C1 segment of cervical spinal cord (tissue), 14 donors: ENCODE results near the gene FRMPD4.
"Not testable (repeated sequence)": the region's sequence is repeated elsewhere in the genome, so short reads cannot be mapped to it uniquely, and the experiment has no call there.

ENCODE experiments used
- DNase-seq, 14 donors: peaks; one replicate each; lab custom pipeline; 2025; lab: John Stamatoyannopoulos, UW

The FRMPD4 gene

DNA sequence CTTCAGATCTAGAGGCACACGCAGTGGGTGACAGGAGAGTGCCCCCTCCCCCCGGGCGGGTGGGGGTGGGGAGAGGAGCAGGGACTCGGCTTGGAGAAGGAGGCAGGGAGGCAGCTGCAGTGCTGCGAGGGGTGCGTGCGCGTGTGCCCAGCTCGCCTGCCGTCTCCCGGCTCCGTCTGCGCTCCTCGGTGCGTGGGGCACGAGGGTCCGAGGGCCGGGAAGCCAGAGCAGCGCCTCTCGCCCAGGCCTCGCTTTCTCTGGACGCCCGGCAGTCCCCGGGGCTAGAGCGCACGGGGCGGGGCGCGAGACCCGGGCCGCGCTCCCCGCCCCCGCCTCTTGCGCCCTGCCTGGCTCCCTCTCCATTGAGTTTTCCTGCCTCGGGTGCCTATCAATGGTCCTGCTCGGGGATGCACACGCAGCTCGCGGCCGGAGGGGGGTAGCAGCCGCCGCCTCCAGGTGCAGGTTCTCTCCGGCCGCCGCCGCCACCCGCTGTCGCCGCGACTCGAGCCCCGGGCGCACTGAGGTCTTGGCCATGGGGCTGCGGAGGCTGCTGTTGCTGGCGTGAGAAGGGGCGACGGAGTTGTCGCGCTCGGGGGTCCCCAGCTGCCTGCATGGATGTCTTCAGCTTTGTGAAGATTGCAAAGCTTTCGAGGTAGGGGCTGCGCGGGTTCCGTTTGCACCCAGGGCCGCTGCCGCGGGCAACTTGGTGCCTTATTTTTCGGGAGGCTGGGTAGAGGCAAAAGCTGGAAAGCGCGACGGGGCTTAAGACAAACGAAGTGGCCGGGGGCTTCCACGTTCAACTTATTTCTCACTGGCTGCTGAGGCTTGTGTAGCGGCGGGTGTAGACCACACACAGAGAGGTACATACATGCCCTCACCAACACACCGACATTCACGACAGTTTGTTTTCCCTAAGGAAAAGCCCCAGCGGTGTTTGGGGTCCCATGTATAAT, at the start of gene FRMPD4:
Gene FRMPD4, plus strand, starts transcription at position 113 of the 953 bp plus-strand sequence. Its CDS starts 499 bp downstream, at position 612.
- DNase-seq, result no peak

DNA sequence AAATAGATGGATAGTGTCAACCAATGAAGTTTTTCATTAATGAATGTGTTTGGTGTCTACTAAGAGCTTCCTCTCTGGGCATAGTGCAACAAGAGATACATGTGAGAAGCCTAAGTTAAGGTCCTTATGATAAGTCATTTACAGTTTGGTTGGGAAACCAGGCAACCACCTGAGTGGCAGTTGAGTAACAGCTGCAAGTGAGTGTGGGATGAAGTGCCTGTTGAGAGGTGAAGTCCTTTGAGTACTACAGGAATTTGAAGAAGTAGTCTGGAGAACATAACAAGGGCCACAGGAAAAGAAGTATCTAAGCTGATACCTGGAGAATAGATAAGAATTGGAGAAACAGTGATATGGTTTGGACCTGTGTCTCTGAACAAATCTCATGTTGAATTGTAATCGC, 48.5 kb upstream of the FRMPD4 start:
- no peak for DNase-seq

DNA sequence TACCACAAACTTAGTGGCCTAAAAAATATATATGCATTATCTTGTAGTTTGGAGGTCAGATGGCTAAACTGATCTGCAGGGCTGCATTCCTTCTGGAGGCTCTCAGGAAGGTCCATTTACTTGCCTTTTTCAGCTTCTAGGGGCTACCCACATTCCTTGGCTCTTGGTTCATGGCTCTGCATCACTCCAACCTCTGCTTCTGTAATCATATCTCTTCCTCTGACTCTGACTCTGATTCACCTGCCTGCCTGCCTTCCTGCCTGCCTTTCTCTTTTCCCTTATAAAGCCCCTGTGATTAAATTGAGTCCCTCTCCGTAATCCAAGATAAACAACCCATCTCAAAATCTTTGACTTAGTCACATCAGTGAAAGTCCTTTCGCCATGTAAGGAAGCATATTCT, 25.0 kb upstream of the FRMPD4 start:
- no peak for DNase-seq

DNA sequence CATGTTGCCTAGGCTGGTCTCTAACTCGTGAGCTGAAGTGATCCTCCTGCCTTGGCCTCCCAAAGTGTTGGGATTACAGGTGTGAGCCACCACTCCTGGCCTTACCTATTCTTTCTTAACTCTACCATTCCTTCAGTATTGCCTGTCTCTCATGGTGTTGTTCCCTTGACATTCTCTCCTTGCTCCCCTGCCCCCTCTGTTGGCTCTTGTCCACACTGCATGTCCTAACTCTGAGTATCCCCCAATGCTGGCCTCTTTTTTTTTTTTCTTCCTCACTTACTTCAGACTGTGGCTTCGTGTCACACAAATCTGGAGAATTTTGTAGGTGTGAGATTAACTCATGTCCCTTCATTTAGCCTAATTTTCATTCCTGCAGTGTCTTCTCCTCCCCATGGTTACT, 22.9 kb upstream of the FRMPD4 start:
- no peak for DNase-seq

DNA sequence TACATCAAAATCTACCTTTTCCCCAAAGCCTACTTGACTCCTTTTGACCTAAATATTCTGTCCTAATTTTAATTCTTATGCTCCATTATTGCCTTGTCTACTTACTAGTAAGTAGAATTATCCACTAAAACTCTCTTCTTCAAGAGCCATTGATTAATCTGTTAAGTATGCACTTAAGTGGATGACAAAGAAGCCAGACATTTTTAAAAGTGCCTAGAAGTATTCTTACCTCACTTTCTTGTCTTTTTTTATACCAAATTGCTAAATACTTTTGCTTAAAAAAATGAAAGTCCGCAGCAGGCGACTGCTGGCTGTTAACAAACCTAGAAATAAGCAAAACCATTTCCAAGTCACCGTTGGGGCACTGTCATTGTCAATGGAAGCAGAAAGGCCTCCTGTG, 20.1 kb upstream of the FRMPD4 start:
- DNase-seq, result no peak

DNA sequence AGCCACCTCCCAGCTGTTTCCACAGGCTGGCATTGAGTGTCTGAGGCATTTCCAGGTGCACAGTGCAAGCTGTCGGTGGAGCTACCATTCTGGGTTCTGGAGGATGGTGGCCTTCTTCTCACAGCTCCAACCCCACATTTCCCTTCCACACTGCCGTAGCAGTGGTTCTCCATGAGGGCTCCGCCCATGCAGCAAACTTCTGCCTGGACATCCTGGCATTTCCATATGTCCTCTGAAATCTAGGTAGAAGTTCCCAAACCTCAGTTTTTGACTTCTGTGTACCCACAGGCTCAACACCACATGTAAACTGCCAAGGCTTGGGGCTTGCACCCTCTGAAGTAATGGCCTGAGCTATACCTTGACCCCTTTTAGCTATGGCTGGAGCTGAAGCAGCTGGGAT, 10.3 kb upstream of the FRMPD4 start:
- no peak for DNase-seq

DNA sequence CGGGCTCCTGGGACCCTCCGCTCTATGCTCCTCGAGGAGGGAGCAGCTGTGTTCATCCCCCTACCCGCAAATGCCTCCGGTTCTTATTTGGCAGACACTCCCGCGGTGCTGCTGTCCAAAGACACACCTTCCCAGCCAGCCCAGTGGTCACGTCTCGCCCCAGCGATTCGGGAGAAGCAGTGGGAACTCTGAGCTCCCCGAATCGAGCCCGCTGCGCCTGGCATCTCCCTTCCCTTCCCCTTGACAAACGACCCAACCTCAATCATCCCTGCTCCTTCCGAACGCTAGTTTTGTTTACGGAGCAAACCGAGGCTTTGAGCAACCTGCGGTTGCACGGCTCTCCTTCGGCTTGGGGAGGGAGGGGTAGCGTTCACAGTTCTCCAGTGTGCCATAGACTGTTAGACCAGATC, 317 bp upstream of the FRMPD4 start:
- DNase-seq, result no peak

DNA sequence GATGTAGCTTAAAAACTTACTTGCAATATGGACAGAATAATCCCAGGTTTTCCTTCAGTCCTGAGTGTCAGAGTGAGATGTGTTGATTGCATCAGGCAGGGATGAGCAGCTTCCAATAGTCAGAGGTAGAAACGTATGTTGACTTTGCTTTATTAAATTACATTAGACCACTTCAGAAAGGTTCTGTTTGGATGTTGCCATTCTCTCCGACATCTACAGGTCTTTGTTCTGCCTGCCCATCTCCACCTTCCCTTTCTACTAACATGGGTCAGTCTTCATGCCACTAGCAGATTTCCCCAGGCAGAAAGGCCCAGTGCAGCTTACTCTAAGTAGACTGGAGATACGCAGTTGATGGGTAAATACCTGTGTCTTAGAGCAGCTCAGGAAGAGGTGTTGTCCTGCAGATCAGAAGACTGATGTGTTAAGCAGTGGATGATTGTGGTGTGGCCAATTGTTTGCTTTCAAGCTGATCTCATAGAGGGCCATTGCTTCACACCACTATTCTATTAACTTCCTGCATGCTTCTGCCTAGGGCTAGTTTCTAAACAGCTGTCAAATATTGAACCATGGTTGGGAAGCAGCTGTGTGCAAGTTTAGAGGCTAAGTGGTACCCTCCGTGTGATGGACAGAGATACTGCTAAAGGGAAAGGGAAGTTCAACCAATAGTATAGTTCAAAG, 1.8 kb downstream of the FRMPD4 start:
- DNase-seq, result no peak

DNA sequence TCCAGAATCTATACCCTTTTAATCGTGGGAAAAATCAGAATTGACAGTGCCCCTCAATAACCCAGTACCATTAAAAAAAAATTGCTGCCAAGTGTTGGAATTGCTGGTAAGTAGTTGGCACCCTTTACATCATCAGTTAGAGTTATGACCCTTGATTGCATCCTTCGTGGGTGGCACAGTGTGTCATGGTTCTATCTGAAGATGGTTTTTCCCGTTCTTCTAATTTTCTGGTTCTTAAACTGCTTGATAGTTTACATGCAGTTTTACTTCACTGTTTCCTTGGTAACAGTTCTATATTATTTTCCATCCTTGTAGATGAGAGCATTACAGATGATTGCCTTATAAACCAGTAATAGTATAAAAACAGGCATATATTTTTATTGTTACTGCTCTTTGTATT, 3.2 kb downstream of the FRMPD4 start:
- no peak for DNase-seq

DNA sequence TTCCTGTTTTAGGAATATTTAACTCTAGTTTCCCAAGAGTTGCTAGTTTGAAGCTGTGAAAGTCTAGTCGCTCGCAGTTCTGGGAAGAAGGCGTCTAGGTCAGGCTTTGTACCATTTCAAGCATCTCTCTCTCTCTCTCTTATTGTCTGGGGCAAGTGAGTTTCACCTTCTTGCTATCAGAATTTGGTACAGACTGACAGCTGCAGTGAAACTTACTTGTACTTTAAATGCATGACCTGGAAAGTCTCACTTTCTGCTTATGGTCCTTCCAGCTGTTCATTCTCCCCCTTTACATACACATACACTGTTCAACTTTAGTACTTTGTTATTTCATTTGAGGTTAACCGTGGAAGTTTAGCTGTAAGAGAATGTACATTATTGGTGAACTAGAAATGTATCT, 4.4 kb downstream of the FRMPD4 start:
- no peak for DNase-seq

DNA sequence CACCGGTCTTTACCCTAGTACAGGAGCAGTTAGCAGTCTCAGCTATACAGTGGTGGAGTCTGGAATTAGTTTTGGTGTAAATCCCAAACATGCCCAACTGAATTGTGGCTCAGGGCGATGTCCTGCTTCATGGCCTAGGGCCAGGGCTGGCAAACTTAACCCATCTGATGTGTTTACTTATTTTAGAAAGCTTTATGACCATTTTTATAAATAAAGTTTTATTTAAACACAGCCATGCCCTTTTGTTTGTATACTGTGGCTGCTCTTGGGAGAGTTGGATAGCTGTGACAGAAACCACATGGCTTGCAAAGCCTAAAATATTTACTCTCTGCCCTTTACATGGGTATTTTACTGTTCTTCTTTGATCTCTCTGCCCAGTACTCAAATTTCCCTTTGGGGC, 7.1 kb downstream of the FRMPD4 start:
- DNase-seq, result no peak

DNA sequence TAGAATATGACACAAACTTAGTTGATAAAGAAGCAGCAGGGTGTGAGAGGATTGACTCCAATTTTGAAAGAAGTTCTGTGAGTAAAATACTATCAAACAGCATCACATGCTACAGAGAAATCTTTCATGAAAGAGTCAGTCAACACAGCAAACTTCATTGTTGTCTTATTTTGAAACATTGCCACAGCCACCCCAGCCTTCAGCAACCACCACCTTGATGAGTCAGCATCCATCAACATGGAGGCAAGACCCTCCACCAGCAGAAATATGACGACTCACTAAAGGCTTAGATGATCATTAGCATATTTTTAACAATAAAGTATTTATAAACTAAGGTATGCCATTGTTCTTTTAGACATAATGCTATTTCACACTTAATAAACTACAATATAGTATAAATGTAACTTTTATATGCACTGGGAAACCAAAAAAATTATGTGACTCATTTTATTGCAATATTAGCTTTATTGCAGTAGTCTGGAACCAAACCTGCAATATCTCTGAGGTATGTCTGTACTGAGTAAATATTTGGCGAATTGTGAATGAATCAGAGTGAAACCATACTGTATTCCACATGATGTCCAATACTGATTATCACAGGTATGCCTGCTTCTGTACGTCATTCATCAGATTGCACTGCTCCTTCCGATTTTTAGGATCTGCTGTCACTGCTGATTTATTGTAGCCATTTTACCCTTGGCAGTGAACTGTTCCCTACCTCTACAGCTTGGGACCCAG, 11.6 kb downstream of the FRMPD4 start:
- DNase-seq, result no peak

DNA sequence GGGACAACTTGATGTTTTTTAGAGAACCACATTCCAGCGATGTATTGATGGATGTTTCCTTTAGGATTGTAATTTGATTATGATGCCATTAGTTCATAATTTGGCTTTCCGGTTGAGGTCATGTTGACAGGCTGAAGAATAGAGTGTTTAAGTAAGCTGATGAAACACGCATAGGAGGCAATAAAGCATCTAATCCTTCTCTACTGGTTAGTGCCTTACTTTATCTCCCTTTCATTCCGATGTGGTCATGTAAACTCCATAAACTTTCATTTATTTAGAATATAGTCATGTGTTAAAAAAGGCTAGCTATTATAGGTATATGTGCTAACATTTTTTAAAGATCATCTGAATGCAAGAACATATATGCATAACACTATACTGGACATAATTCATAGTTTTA, 15.0 kb downstream of the FRMPD4 start:
- DNase-seq, result no peak

DNA sequence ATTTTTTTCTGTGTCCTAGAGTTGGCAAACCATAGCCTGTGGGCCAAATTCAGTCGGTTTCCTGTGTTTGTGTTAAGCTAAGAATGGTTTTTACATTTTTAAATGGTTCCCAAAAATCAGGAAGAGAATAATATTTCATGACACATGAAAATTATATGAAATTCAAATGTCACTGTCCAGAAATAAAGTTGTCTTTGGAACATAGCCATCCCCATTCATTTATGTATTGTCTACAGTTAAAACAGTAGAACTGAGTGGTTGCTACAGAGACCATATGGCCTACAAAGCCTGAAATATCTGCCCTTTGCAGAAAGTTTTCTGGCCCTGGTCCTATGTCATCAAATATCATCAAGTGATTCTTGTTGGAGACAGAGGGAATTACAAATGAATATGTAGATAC, 15.5 kb downstream of the FRMPD4 start:
- DNase-seq, result no peak

DNA sequence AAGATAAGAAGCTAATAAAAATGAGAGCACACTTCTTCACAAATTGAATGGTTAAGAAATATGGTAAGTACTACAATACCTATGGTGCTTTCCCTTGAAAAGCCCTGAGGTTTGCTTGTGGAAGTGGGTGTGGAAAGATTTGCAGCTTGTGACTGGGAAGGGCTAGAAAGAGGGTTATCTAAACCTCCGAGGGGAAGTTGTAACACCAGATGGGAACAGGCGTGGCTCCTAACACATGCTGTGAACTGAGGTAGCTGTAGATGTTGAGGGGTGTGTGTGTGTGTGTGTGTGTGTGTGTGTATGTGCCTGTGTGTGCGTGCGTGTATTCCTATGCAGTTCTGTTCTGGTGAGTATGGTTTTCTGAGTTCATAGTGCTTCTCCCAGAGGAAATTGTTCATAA, 21.5 kb downstream of the FRMPD4 start:
- no peak for DNase-seq

DNA sequence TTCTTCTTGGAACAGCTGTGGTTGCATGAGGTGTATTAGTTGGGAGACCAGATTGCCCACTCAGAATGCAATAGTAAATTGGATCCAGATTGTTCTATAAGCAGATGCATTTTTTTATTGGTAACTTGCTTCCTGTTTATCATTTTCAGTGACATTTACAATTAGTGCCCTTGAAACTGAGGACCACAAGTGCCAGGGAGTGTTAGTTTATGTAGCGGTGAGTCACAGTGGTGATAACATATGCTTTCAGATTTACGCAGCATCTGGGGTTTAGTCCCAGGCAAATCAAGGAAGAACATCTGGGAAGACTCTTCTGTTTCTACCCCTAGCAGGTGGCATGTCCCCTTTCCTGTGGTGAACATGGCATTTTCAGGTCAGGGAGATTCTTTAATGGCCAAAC, 24.1 kb downstream of the FRMPD4 start:
- no peak for DNase-seq

DNA sequence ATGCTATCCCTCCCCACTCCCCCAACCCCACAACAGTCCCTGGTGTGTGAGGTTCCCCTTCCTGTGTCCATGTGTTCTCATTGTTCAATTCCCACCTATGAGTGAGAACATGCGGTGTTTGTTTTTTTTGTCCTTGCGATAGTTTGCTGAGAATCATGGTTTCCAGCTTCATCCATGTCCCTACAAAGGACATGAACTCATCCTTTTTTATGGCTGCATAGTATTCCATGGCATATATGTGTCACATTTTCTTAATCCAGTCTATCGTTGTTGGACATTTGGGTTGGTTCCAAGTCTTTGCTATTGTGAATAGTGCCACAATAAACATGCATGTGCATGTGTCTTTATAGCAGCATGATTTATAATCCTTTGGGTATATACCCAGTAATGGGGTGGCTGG, 25.9 kb downstream of the FRMPD4 start:
- not testable (repeated sequence) for DNase-seq

DNA sequence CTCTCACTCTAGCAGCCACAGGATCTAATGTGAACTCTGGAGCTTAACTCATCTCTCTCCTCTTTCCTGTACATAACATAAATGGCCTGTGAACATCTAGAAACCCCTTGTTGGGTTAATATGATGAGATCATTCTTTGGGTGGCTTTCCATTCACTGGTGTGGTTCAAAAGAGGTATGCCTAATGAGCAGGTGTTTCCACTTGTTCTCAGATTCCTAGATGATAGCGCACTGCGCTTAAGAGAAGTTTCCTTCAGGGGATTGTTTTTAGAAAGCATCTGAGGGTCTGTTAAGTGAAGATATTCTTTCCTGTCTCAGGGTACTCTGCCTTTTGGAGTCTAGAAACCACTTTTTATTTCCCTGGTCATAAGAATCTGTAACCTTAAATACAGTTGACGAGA, 32.5 kb downstream of the FRMPD4 start:
- no peak for DNase-seq

DNA sequence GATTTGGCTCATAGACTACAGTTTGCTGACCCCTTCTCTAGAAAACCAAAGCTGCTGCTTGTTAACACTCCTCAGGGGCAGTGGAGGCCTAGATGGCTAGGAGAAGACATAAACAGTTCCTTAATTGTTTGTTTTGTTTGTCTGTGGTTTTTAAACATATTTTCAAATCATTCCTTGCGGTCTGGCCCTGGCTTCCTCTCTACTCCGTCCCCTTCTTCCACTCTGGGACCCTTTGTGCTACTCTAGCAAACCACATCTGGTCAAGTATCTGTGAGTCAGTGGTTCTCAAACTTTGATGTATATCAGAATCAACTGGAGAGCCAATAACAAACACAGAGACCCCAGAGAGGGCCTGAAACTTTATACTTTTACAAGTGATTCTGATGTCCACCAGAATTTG, 36.1 kb downstream of the FRMPD4 start:
- no peak for DNase-seq

DNA sequence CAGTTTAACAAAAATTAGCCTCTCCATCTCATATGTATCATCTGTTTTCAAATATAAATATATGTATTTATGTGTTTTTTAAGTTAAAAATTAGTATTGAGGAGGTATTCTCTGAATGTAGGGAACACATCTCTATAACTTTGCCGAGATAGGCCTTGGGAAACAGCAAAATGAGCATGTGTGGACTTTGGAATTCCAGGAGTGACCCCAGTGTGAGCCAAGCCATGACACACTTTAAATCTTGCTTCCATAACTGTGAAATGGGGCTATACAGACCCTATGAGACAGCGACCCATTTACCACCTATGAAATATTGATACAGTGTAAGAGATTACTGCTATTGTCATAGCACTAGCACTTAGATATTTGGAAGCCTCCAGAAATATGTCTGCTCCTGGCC, 58.8 kb downstream of the FRMPD4 start:
- no peak for DNase-seq

DNA sequence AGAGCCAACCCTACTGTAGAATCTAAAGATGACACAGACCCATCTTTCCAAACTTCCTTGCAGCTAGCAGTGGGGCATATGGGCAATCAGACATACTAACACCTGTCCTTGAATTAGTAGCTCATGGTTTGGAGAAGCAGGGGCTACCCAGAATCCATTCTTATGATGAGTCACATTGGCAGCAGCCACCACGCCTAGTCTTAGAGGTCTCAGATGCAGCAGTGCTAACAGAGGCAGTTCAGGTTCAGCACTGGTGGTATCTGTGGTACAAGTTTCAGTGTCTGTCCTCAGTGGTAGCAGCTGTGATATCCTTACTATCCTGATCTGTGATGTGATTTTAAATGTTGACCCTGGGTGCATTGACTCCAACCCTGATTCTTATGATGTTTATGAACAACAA, 68.1 kb downstream of the FRMPD4 start:
- DNase-seq, result no peak

DNA sequence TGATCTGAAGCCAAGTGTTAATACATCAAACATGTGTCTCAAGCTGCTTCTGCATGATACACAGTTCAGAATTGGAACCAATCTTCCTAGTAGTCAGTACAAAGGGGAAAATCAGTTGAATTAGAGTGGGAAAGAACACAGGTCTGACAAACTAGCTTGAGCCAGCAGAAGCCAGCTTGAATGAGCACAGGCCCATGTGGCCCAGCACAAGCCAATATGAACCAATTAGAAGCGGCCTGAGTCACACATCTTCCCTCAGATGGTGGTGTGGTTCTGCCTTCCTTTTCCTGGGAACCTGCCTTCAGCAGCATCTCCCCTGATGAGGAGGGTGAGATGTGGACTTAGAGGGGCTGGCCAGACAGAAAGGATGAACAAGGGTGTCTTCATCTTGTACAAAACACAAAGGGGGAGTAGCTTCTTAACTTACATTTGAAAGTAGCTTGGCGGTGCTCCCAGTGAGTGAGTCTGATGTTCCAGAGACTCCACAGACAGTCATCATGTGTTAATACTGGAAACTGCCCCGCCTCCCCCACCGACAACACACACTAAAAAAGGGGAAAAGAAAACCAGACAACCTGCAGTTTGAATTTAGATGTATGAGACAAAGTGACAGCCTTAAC, 72.0 kb downstream of the FRMPD4 start:
- no peak for DNase-seq
